ENCODE data around the gene C14orf132.

DNA sequence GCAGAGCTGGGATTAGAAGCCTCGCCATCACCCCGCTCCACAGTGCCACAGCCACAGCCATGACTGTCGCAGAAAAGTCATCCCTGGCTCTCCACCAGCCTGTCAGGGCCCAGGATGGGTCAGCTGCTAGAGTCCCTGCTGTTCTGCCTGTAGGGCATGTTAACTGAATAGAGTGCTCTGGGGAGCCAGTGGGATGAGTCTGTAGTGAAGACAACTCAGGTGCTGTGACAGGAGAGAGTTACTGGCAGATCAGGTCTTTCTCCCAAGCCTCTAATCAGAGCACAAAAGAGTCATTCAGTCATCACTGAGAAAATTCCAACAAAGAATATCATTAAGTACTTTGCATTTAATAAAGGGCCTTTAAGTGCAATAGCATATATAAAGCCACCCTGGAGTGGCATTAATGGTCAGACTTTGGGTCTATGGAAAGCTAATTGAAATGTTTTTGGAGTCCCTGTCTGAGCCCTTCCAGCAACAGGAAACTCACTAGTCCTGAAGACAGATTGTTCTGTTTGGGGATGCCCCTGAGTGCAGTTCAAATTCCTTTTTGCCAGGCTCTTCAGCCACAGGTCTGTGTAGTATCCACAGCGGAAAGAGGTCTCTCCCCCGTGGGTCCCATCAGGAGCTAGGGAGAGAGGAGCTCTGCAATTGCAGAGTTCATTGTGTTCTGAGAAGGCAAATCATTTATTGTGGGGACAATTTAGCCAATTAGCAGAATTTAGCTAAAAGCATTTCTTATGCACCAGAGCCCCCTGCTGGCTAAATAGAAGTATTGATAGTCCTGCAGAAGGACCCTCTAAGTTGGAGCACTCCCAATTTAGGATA lies 45.2 kb upstream of the C14orf132 start:
- TF ChIP-seq, protein P1, sequence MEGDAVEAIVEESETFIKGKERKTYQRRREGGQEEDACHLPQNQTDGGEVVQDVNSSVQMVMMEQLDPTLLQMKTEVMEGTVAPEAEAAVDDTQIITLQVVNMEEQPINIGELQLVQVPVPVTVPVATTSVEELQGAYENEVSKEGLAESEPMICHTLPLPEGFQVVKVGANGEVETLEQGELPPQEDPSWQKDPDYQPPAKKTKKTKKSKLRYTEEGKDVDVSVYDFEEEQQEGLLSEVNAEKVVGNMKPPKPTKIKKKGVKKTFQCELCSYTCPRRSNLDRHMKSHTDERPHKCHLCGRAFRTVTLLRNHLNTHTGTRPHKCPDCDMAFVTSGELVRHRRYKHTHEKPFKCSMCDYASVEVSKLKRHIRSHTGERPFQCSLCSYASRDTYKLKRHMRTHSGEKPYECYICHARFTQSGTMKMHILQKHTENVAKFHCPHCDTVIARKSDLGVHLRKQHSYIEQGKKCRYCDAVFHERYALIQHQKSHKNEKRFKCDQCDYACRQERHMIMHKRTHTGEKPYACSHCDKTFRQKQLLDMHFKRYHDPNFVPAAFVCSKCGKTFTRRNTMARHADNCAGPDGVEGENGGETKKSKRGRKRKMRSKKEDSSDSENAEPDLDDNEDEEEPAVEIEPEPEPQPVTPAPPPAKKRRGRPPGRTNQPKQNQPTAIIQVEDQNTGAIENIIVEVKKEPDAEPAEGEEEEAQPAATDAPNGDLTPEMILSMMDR (IDR thresholded peaks at IDR 0.05): peak; percentile 56 to 85 (median 83)
- no peak for TF ChIP-seq POLR2A (IDR thresholded peaks at IDR 0.05)

Measured in testis (tissue), 2 donors.